RKO (cell line): Measurements from ENCODE around the gene FAM133A.

Experiments
- DNase-seq: peaks from one replicate; pipeline ENCODE4 v3.0.0-alpha.2; 2016; ENCODE audit warnings: low spot score

Gene FAM133A

GRCh38 chrX:93673869-93674271 is at the start of gene FAM133A:
Gene FAM133A, plus strand, starts transcription at chrX:93674206. Its CDS starts 35,214 bp downstream, at chrX:93709420.
- DNase-seq: no peak

- no peak for DNase-seq
Observed at GRCh38 chrX:93637591-93637990, 36.4 kb upstream of the FAM133A start.

GRCh38 chrX:93649381-93649780 is 24.6 kb upstream of the FAM133A start:
- no peak for DNase-seq

- no peak for DNase-seq
Observed at GRCh38 chrX:93660575-93660974, 13.4 kb upstream of the FAM133A start.

- no peak for DNase-seq
Observed at GRCh38 chrX:93673056-93673868, 744 bp upstream of the FAM133A start, which contains the start of gene NAP1L3. Gene NAP1L3, minus strand, starts transcription at chrX:93673578. Its CDS starts 274 bp downstream, at chrX:93673304.

- DNase-seq: no peak
Observed at GRCh38 chrX:93695981-93696380, 22.0 kb downstream of the FAM133A start.

GRCh38 chrX:93703701-93704100 is 29.7 kb downstream of the FAM133A start:
- no peak for DNase-seq

- DNase-seq: no peak
Observed at GRCh38 chrX:93711076-93711475, 37.1 kb downstream of the FAM133A start.

GRCh38 chrX:93741811-93742210 is 67.8 kb downstream of the FAM133A start:
- DNase-seq: no peak

- DNase-seq: no peak
Observed at GRCh38 chrX:93760163-93760562, 86.2 kb downstream of the FAM133A start.
